ENCODE measurements around the gene CYP4B1.

DNA sequence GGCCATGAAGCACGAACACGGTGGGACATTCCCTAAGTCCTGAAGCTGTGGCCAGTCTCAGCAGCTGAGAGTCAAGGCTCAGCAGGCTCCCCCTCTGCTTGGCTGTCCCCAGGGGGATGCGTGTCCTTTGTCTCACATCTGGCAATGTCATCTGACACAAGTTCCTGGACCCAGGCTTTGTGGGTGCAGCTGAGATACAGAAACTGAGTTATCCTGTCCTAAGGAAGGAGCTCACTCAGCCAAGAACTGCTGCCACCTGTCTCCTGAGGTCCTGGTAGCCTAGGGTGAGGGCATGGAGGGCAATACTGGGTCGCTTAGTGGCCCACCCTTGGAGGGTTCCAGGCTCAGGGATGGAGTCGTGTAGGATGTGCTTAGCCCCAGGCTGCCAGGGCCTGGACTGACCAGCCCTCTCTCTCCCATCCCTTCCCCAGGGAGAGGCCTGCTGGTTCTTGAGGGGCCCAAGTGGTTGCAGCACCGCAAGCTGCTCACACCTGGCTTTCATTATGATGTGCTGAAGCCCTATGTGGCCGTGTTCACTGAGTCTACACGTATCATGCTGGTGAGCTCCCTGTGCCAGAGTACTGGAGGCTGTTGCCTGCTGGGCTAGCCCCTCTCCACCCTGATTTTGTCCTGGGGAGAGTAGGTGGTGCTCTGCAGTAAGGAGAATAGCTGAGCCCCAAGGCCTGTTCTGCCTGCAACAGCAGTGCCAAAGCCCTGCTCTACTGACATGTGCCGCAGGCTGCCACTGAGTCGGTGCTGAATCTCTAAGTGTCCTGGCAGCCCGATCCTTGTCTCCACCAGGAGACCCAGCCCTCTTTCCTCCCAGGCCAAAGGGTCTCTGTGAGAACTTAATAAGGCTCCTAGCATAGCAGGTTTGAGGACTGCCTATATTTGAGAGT lies 13.5 kb downstream of the CYP4B1 start:
- TF ChIP-seq, protein P1, sequence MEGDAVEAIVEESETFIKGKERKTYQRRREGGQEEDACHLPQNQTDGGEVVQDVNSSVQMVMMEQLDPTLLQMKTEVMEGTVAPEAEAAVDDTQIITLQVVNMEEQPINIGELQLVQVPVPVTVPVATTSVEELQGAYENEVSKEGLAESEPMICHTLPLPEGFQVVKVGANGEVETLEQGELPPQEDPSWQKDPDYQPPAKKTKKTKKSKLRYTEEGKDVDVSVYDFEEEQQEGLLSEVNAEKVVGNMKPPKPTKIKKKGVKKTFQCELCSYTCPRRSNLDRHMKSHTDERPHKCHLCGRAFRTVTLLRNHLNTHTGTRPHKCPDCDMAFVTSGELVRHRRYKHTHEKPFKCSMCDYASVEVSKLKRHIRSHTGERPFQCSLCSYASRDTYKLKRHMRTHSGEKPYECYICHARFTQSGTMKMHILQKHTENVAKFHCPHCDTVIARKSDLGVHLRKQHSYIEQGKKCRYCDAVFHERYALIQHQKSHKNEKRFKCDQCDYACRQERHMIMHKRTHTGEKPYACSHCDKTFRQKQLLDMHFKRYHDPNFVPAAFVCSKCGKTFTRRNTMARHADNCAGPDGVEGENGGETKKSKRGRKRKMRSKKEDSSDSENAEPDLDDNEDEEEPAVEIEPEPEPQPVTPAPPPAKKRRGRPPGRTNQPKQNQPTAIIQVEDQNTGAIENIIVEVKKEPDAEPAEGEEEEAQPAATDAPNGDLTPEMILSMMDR (IDR thresholded peaks at IDR 0.05; ENCODE audit: low read length): no peak
- TF ChIP-seq EZH2 (IDR thresholded peaks at IDR 0.05; ENCODE audit: borderline replicate concordance, low read length): no peak

Measured in OCI-LY1 (cell line).